NCI-H2107 treated with DMSO at 0.1 percent for 48 hours (cell line): ENCODE data around the gene CPVL.

ENCODE experiments used
- DNase-seq: peaks from one replicate; lab custom pipeline; 2025; ENCODE audit not compliant: unreplicated experiment; lab: John Stamatoyannopoulos, UW

Gene CPVL

DNA sequence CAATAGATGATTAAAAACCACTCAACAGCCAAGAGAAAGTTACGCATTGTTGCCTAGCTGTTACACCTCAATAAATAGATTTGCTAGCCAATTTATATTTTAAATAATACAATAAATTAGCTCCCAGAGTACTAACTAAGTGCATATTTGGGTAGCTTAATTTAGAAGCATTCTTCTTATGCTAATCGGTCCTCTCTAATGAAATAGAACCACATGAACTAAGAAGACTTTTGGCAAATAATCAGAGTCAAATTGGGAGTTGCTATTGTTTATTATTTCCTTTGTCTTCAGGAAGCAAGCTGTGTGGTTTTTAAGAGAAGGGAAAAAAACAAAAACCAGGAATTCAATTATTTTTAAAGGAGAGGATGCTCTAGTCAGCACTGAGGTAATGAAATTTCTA, 139.2 kb downstream of the CPVL start:
- DNase-seq: no peak

DNA sequence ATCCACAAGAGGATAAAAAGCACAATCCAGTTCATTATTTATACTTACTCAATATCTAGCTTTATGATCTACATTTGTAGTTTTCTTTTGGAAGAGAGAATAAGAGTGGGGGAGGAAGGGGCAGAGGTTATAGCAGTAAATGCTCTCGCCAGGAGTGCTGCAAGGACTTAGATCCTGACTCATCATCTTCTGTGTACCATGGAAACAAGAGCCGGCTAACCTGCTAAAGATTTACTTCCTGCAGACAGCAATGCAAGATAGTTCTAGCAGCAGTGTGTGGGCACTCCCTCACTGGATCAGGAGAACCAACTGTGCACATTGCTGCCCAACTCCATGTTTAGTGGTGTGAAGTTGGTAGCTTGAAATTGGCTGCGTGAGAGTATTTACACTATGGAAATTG, 140.5 kb downstream of the CPVL start:
- no peak for DNase-seq

DNA sequence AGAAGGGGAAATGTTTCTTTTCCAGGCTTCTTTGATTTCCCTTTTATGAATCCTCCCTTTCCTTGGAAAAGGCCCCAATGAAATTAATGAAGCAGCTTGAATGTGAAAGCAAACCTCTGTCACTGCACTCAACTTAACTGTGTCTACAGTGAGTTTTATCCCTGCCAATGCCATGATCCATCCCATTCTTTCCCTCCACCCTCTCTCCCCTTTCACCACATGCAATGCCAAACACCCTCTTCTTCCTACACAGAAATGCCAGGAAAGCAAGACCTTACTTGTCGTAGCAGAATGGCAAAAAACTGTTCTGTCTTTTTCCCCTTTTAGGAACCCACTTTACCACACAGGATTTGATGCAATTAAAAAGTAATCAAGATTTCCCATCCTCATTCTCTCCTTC, 140.9 kb downstream of the CPVL start:
- no peak for DNase-seq

DNA sequence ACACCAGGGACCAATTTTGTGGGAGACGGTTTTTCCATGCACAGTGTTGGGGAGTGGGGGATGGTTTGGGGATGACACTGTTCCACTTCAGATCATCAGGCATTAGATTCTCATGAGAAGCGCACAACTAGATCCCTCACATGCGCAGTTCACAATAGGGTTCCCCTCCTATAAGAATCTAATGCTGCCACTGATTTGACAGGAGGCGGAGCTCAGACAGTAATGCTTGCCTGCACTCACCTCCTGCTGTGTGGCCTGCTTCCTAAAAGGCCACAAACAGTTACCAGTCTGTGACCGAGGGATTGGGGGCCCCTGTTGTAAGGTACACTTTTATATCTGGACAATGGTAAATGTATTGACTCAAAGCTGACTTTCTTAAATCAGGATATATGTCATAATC, 142.6 kb downstream of the CPVL start:
- no peak for DNase-seq

DNA sequence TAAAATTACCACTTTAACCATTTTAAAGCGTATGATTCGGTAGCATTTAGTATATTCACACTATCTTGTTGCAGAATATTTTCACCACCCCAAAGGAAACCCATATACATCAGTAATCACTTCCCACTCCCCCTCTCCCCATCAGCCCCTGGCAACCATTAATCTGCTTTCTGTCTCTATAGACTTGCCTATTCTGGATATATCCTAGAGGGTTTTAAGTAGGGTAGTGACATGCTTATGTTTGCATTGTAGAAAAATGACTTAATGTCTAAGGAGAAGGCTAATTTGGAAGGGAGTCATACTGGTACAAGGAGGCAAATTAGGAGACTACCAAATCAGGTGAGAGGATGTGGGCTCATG, 145.6 kb downstream of the CPVL start:
- no peak for DNase-seq

DNA sequence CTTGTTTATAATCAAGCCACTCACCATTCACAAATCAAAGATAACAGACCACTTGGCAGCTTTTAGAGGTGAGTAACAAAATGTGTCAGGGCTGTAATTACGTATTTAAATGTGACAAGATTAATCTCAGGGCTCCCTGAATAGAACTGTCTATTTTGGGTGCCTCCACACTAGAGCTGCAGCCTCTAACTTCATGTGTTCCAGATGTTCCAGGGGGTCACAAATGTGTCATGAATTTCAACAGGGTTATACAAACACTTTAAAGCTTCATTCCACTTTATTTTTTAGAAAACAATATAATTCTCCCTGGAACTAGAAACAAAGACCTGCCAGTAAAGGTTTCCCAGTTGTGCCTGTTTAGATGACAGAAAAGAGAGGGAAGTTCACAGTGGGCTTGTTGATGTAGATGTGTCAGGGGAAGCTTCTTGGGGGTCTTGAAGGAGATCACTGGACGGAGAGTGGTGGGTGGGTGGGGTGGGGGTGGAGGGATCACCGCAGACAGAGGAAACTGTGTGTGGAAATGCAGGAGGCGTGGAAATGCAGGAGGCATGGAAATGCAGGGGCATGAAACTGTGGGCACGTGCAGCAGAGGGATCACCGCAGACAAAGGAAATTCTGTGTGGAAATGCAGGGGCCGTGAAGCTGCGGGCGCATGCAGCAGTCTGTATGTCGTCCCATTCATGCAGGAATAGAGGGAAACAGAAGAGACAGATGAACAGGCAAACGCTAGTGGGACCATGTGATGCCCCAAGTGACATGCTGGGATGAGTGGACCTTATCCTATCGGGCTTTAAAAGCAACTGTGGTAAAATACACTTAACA, 146.2 kb downstream of the CPVL start:
- DNase-seq: no peak

DNA sequence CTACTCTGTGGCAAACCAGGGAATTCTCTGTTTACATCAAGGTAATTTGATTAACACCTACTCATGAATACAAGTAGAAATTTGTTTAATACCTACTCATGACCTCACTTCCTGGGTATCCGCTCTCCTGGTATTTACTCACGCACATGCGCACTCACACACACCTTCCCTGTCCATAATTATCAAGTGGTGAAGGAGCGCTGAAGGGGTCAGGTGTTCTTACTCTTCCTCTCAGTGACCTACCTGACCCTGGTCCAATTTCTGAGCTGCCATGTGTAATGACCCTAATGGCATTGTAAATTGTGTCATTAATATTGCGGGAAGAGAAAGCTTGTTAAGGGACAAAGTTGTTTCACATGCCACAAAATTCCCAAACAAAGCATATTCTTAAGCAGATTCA, 146.9 kb downstream of the CPVL start:
- DNase-seq: no peak

DNA sequence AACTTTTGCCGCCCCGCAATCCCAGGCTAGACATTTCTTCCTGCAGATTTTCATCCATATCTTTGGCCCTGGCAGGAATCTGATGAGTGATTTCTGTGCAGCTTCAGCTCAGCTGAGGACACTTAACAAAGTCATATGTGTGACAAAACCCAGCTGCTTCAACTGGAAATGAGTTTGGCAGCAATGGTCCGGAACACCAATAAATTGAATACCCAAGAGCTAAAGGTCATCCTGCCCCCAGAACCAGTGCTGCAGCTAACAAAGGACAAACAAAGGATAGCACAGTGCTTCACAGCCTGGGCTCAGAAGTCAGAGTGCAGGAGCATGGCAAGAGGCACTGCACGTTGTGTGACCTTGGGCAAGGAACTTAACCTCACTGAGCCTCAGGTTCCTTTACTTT, 148.2 kb downstream of the CPVL start:
- no peak for DNase-seq

DNA sequence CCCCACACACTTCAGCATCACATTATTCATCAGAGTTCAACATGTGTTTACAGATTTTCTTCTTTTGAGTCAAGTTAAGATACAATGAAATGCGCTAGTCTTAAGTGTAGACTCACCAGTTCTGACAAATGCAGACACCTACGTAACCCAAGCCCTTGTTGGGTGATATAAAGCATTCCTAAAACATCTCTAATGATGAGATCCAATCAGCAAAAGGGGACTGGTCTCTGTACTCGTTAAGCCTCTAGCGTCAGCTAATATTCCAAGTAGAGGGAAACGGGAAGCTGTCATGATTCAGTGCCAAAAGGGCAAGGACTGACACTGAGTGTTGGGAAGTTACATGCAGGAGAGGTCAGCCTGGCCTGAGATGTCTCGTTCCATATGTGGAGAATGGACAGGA, 149.5 kb downstream of the CPVL start:
- DNase-seq: no peak

DNA sequence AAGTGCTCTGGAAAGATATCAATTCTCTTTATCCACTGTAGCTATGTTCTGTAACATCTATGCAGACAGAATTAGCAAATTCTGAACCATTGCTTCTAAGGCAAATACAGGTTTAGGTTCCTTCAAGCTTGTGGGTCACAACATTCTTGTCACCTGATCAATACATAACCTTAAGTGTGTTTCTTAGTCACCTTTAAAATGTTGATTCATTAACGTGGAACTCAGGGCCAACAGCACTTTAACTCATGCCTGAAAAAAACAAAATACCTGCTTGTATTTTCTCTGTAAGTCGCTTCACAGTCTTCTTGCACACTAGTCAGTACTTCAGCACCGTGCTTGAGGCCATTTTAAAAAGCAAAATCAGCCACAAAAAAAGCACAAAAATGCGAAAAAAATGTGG, 153.0 kb downstream of the CPVL start:
- DNase-seq: no peak

DNA sequence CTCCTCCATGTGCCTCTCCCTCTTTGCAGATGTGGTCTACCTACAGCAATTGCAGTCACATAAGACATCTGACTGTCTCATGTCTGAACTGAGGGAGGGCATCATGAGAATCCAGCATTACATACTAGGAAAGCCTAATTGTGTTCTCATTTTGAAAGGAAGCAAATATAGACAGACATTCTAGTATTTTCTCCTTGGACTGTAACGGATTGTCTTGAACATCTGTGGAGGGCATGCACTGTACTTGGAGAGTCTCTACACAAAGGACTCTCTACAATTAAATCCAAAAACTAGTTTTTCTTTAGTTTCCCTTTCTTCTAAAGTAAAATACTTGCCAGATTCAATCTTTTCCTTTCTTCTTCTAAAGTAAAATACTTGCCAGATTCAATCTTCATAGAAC, 153.5 kb downstream of the CPVL start:
- DNase-seq: no peak

DNA sequence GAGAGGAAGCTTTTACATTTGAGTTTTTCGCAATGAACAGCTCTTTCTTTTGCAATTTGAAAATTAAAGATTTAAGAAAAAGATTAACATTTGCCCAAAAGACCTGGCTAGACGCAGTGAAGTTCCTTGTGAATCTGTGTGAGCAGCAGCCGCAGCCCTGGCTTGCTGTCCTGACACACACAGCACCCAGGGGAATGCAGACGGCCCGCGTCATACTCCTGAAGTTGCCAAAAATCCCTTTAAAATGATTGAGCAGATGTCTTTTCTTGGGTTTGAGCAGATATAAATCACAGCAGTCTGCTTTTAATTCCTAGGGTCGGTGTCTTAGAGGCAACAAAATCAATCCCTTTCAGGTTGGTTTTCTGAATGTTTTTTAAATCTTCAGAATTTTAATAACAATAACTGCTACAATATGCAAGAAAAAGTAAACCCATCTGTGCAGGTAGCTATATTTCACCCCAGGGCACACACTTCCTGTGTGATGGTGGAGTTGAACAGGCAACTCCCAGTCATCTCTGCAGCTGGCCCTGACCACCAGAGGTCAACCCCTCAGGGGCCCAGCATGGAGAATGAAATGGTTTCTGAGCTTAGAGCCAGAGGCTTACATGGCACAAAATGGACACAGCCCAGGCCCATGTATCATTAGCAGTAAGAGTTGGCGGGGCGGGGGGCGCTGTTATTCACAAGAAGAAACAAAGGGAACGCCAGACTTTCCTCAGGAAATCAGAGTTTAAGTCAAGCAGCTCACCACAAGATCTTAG, 156.0 kb downstream of the CPVL start:
- no peak for DNase-seq

DNA sequence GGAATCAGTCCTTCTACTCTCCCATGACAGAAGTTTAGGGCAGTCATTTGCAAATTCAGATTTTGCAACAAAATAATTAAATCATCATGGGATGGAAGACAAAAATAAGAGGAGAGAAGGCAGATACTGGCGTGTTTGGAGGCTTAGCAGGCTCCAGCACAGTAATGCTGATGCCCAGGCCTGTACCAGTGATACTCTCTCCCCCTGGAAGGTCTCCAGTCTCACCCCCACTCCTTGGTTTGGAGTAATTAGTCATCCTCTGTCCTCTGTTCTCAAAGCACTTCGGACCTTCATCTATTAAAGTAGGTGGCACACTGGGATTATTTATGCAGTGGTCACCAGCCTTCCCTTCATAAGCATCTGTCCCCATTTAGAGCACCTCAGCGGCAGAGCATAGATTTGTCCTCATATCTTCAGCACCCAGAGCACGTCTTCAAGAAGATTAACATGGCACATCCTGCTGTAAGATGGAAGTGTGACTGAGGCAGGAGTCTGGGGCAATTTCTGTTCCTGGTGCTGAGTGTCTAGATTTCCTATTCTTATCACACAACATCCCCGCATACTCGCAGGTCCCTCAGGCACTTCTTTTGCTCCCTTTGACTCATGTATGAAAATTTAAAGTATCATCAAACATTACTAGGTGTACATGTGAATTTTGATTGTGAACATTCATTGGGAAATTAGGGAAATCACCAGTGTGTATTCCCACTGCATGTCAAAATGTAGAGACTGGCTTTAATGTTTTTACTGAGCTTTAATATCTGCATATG, 156.9 kb downstream of the CPVL start:
- DNase-seq: no peak

DNA sequence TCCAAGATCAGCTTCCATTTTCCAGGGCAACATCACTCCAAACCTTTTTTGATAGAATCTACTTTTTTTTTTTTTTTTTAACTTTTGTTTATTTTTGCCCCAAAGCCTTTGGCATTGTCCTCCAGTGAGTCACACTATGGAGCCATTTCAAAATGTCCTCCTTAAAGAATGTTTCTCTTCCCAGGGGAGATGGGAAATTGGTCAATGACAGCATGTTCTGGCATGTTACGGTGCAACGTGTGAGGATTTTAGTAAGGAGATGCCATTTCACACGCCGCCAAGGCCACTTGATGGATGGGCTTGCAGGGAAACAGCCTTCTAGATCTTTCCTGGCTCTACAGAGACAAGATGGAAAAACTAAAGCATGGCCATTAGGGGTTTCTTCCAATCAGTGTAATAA, 157.5 kb downstream of the CPVL start:
- DNase-seq: no peak

DNA sequence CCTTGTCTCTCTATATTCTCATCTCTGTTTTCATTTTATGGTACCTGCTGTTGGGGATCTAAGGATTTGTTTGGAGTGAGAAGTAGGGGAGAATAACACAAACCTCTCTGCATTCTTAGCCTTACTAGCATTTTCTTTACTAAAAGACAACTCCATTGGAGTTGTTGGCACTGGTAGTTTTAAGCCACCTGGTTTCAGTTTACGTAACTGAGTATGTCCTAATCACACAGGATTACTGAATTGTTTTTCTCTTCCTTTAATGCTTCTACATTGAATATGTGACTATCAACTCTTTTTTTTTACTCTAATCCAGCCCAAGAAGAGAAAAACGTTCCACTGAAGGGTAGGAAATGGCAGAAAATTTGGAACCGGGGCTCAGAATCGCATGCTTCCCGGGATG, 158.2 kb downstream of the CPVL start:
- no peak for DNase-seq

DNA sequence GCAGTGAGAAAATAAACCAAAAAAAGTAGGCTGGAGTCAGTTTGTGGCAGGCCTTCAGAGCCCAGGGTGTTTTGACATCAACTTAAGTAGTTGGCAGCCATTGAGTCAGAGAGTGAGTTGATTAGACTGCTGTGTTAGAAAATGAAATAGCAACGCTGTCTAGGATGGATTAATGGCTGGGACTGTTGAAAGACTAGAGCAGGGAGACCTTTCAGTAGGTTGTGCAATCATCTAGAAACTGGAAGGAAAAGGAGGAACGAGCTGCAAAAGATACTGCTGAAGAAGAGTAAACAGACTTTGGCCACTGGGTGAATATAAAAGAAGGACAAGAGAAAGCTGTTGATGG, 159.6 kb downstream of the CPVL start:
- no peak for DNase-seq

DNA sequence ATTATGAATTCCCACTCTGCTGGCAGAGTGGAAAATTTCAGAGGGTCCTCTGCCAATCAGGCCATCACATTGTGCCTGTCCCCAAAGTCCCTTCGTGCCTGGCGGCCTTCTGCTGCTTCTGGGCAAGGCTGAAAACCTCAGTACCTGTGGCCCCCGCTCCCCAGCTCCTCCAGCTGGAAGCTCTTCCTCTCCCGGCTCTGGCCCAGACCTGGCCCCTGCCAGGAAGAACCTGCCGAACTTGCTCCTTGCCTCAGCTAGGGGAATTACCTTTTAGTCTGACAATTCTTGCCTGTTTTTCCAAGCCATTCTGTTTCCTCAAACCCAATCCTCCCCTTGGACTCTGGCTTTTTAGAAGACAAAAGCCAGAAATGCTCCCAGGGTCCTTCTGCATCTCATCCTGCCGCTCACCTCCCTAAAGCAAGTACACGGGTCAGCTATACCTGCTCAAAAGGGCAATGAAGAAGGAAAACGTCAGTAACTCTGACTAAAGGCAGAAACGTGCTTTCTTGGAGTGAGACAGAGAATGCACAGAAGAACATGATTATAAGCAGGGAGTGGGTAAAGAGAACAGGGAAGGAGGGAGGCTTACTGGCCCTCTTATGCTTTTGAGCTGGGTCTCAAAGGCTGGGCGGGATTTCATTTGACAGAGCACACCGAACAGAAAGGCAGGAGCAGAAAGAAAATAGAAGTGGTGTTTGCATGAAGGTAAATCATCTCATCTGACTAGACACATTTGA, 160.1 kb downstream of the CPVL start:
- no peak for DNase-seq

DNA sequence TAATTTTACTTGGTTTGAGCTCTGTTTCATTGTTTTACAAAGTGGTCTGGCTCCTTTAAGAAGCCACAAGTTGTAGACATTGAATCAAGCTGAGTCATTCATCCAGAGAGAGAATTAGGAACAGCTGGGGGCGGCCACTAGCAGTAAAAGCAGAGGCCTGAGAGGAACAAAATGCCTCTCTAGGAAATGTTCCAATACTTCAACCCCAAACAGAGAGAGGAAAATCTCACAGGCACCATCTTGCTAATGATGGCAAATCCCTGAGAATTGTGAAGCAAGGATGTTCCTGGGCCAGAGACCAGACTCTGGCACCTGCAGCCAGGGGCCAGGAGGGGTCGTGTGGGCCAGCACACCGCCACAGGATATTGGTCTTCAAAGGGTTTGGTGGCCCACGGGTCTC, 161.7 kb downstream of the CPVL start:
- DNase-seq: peak; percentile 76

DNA sequence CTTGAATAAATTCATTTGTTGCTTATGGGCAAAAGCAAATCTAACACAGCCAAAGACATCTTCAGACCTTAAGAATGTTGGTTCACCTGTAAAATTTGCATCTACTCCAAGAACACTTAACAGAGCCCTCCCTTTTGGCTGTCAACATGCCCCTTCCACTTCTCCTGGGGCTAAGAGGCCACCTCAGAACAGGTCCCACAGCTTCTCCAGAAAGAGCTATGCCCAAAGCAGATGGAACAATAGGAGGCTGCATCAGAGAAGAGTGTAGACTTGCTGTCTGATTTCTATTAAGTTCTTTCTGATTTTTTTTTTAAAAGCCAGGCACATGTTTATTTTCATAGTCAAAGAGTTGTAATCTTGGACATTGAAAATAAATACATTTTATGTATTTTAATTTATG, 162.1 kb downstream of the CPVL start:
- no peak for DNase-seq

DNA sequence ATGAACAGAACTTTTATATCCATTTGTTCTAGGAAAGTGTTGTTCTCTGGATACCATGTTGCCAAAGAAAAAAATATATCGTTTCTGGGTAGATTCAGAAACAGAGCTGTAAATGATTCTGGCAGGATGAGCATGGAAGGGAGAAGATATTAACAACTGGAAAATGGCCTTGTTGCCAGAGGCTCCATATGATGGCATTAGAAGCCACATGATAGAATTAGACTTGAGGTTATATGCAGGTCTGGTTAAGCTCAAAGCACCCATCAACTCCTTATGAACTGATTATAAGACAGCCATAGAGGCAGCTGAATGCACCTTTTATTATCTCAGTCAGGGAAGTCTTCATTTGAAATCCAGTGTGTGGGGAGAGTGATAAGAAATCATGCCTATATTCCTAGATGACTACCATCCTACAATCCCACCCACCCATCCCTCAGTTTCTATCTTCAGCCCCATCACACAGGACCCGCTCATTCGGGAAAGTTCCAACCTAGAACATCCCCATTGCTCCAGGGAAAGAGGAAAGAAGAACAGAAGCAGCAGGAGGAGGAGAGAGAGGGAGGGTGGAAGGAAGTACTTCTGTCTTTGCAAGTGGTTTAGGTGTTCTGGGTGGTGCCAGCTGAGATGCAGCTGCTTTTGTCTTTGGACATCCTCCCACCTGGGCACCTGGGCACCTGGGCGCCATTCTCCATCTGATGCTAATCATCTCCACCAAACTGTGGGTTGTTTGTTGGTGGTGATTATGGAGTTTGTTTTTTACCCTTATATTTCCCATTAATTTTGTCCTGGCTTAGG, 162.7 kb downstream of the CPVL start:
- DNase-seq: no peak

DNA sequence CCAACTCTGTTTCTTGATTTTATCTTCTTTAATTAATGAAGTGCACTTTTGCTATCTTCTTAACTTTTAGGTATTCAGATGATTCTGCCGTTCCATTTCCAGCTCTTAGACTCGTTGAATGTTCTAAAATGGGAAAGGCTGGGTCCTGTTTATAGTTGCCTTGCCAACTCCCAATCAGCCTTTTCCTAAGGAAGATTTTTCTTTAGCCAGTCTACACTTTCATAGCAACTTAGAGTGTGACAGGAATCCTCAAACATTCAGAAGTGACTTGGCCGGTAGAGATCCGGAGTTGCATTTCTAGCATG, 165.2 kb downstream of the CPVL start:
- no peak for DNase-seq
